IMR-90 (cell line): ENCODE data around the gene GPR75. TPM values are rescaled to one million over a fixed set of nuclear protein-coding genes. Genes with fewer than 3 reads are reported as not detected.
A peak's percentile ranks its signal among the peaks of the same experiment; 100 is the strongest.

Experiments
- ATAC-seq: fragments of 200-7000 bp; cut with Tn5 transposase; 2 replicates; pipeline ENCODE4 v1.9.1; 2020; ENCODE audit warnings: low read depth, mild to moderate bottlenecking, moderate library complexity
- BruUV-seq: library from RNA; stranded (reverse); fragments of 400-500 nt; replicated peaks from 2 replicates; lab custom pipeline; 2021; lab: Mats Ljungman, UMichigan
- CTCF ChIA-PET: fragments of 300-600 bp; formaldehyde crosslinking; extraction: SDS; loops from one replicate; lab custom pipeline; 2021; ENCODE audit warnings: antibody characterized with exemption; lab: Yijun Ruan, JAX
- POLR2A ChIA-PET: fragments of 300-600 bp; sonication (Branson Sonifier 250); formaldehyde crosslinking; loops from one replicate; lab custom pipeline; 2022; ENCODE audit warnings: antibody characterized with exemption; ENCODE audit not compliant: unreplicated experiment; lab: Charles Lee
- DNase-seq: peaks from one replicate; pipeline ENCODE4 v3.0.0; 2013
- H2AFZ ChIP-seq: replicated peaks from 2 replicates; pipeline ENCODE3; 2013; ENCODE audit warnings: low read length, mild to moderate bottlenecking; ENCODE audit not compliant: poor library complexity
- H2AK5ac ChIP-seq: 2 replicates; pipeline ENCODE4 v1.6.1; 2013; ENCODE audit warnings: low read depth, low read length, inconsistent platforms
- H2AK9ac ChIP-seq: replicated peaks from 2 replicates; pipeline ENCODE3; 2013; ENCODE audit warnings: mild to moderate bottlenecking, low read depth, low read length, moderate library complexity; ENCODE audit not compliant: poor library complexity
- H2BK120ac ChIP-seq: 2 replicates; pipeline ENCODE4 v1.6.1; 2013; ENCODE audit warnings: low read depth, low read length, inconsistent platforms
- H2BK15ac ChIP-seq: 3 replicates; pipeline ENCODE4 v1.6.1; 2013; ENCODE audit warnings: low read depth, low read length, inconsistent platforms
- H2BK20ac ChIP-seq: 2 replicates; pipeline ENCODE4 v1.6.1; 2013; ENCODE audit warnings: low read depth, mild to moderate bottlenecking, inconsistent platforms, low read length, moderate library complexity
- H2BK5ac ChIP-seq: 2 replicates; pipeline ENCODE4 v1.6.1; 2013; ENCODE audit warnings: mild to moderate bottlenecking, low read depth, low read length, inconsistent platforms; ENCODE audit not compliant: poor library complexity, severe bottlenecking
- H3K14ac ChIP-seq: replicated peaks from 2 replicates; pipeline ENCODE4 v1.6.1; 2013; ENCODE audit warnings: low read depth, low read length, inconsistent platforms
- H3K18ac ChIP-seq: 2 replicates; pipeline ENCODE4 v1.6.1; 2013; ENCODE audit warnings: low read depth, low read length, control low read depth
- H3K23ac ChIP-seq: 2 replicates; pipeline ENCODE4 v1.6.1; 2013; ENCODE audit warnings: low read depth, low read length, inconsistent platforms
- H3K27ac ChIP-seq: 2 replicates; pipeline ENCODE4 v1.5.1; 2013; ENCODE audit warnings: mild to moderate bottlenecking, control low read depth, low read length; ENCODE audit not compliant: insufficient read depth
- H3K27me3 ChIP-seq: 2 replicates; pipeline ENCODE4 v1.6.1; 2013; ENCODE audit warnings: low read length; ENCODE audit not compliant: control insufficient read depth, insufficient read depth
- H3K36me3 ChIP-seq: 2 replicates; pipeline ENCODE4 v1.6.1; 2013; ENCODE audit warnings: low read length, mixed read lengths; ENCODE audit not compliant: control insufficient read depth, insufficient read depth
- H3K4ac ChIP-seq: 2 replicates; pipeline ENCODE4 v1.6.1; 2013; ENCODE audit warnings: low read depth, low read length, inconsistent platforms
- H3K4me1 ChIP-seq: 2 replicates; pipeline ENCODE4 v1.6.1; 2013; ENCODE audit warnings: low read length, mixed read lengths; ENCODE audit not compliant: control insufficient read depth, insufficient read depth
- H3K4me2 ChIP-seq: 2 replicates; pipeline ENCODE4 v1.6.1; 2013; ENCODE audit warnings: low read depth, mild to moderate bottlenecking, control low read depth, low read length, moderate library complexity
- H3K4me3 ChIP-seq: 2 replicates; pipeline ENCODE4 v1.5.1; 2013; ENCODE audit warnings: low read depth, mild to moderate bottlenecking, control low read depth, low read length, moderate library complexity; ENCODE audit not compliant: insufficient read depth
- H3K56ac ChIP-seq: 2 replicates; pipeline ENCODE4 v1.6.1; 2013; ENCODE audit warnings: low read length, inconsistent platforms; ENCODE audit not compliant: insufficient read depth; ENCODE audit errors: extremely low read depth
- H3K79me1 ChIP-seq, 2 experiments: 2 replicates each; pipeline ENCODE4 v1.6.1; 2013; ENCODE audit warnings: low read length in 2 of 2, inconsistent platforms in 1 of 2, low read depth in 1 of 2
- H3K9ac ChIP-seq: 2 replicates; pipeline ENCODE4 v1.6.1; 2013; ENCODE audit warnings: low read depth, low read length, control low read depth
- H3K9me1 ChIP-seq: 2 replicates; pipeline ENCODE4 v1.6.1; 2013; ENCODE audit warnings: low read length, inconsistent platforms; ENCODE audit not compliant: insufficient read depth
- H3K9me3 ChIP-seq: 2 replicates; pipeline ENCODE4 v1.6.1; 2013; ENCODE audit warnings: low read length; ENCODE audit not compliant: control insufficient read depth, insufficient read depth
- H4K20me1 ChIP-seq: 2 replicates; pipeline ENCODE4 v1.6.1; 2013; ENCODE audit warnings: low read length, inconsistent platforms; ENCODE audit not compliant: insufficient read depth
- H4K5ac ChIP-seq: 2 replicates; pipeline ENCODE4 v1.6.1; 2013; ENCODE audit warnings: mild to moderate bottlenecking, low read depth, low read length, control low read depth
- H4K8ac ChIP-seq, 2 experiments: 2 replicates each; pipeline ENCODE4 v1.6.1; 2013; ENCODE audit warnings: low read depth in 2 of 2, low read length in 2 of 2, control low read depth in 1 of 2, inconsistent platforms in 1 of 2
- H4K91ac ChIP-seq: 2 replicates; pipeline ENCODE4 v1.6.1; 2013; ENCODE audit warnings: low read depth, low read length, inconsistent platforms; ENCODE audit not compliant: insufficient read depth
- NFE2L2 ChIP-seq: fragments of 150-350 bp; IDR thresholded peaks from 2 replicates; pipeline ENCODE4 v1.6.1; 2016; ENCODE audit warnings: low read depth, mild to moderate bottlenecking, low read length
- WGBS, 2 experiments: methylation state at CpG; one replicate each; pipeline versions ENCODE4 v1.1.5 to v1.1.7; 2013; ENCODE audit warnings: missing lambda C conversion rate in 2 of 2; ENCODE audit not compliant: insufficient read length in 1 of 2; ENCODE audit errors: extremely low coverage in 2 of 2; 5-methylcytosine and 5-hydroxymethylcytosine counted together
- dilution Hi-C: fragments of 300-500 bp; cut with HindIII; formaldehyde crosslinking; loops from one replicate; pipeline ENCODE4 v1.14.3; 2018; ENCODE audit warnings: low sequenced_read_pairs; ENCODE audit not compliant: unreplicated experiment
- in situ Hi-C: fragments of 300-500 bp; cut with MboI; formaldehyde crosslinking; loops from 3 replicates; pipeline ENCODE4 v1.14.3; 2019; ENCODE audit warnings: low sequenced_read_pairs, inconsistent platforms, mixed read lengths
- intact Hi-C: fragments of 100-400 bp; cut with micrococcal nuclease; formaldehyde crosslinking; loops from 2 replicates; pipeline ENCODE4 v1.10.0; 2022
- polyA plus RNA-seq, 3 experiments: library from polyadenylated mRNA; depleted of rRNA; stranded (reverse); fragments of >200 nt; gene quantifications; 2 replicates each; pipeline ENCODE4 v1.2.3, GENCODE V29; 2012; ENCODE audit warnings: low replicate concordance in 1 of 3
- total RNA-seq: library from RNA; depleted of rRNA; stranded (reverse); fragments of >200 nt; gene quantifications from 2 replicates; pipeline ENCODE4 v1.2.3, GENCODE V29; 2012

GPR75 gene
- total and polyA plus RNA-seq, 2 of the 4 experiments (the other 2 are of a cell fraction), result 1.4 to 2.1 TPM

GRCh38 chr2:53818854-53819435 is 40.8 kb downstream of the GPR75 start:
- intact Hi-C loops (no loop called here), in situ Hi-C loops (no loop called here), dilution Hi-C loops (no loop called here)
- no peak overlapping the region for H3K4ac ChIP-seq
- CTCF ChIA-PET, result no interaction called here
- H3K9me1 ChIP-seq, result peaks cover 7% of the 10 kb centered on the region
- peak overlapping the region; percentile 37 for H2AK9ac ChIP-seq
- no TSS peak for BruUV-seq
- no peak overlapping the region for H2BK5ac ChIP-seq
- H3K14ac ChIP-seq, result no peak overlapping the region
- H3K4me2 ChIP-seq, result no peak overlapping the region
- H3K27me3 ChIP-seq, result no peaks in the 10 kb centered on the region
- no peak overlapping the region for H4K91ac ChIP-seq
- no peak overlapping the region for H3K18ac ChIP-seq
- ATAC-seq (no peak), DNase-seq (no peak)
- POLR2A ChIA-PET, result no interaction called here
- H3K36me3 ChIP-seq, result peaks cover 16% of the 10 kb centered on the region
- H2BK20ac ChIP-seq, result no peak overlapping the region
- H4K20me1 ChIP-seq, result no peaks in the 10 kb centered on the region
- H4K8ac ChIP-seq, result no peak overlapping the region
- no peak overlapping the region for H3K27ac ChIP-seq
- no peak overlapping the region for H3K23ac ChIP-seq
- H3K56ac ChIP-seq, result no peak overlapping the region
- peaks cover 0 to 8% of the 10 kb centered on the region in 2 experiments; a peak in 2 of 4 replicates for H3K79me1 ChIP-seq
- 88% methylated on average over 2 of the region's 3 CpGs; no CpG with 5 or more reads in 1 of the 2 experiments for WGBS, 2 experiments
- H3K9me3 ChIP-seq, result no peaks in the 10 kb centered on the region
- no peak overlapping the region for H2AK5ac ChIP-seq
- no peak overlapping the region for H3K9ac ChIP-seq
- no peak overlapping the region for H2AFZ ChIP-seq
- H3K4me3 ChIP-seq, result no peak overlapping the region
- no peak overlapping the region for H4K5ac ChIP-seq
- no peak overlapping the region for H2BK15ac ChIP-seq
- TF ChIP-seq NFE2L2, result no peak
- no peak overlapping the region for H2BK120ac ChIP-seq
- H3K4me1 ChIP-seq, result no peaks in the 10 kb centered on the region
